GM12891 (cell line): ENCODE results near the gene ENOX1.

Experiments
- PAX5 ChIP-seq: IDR thresholded peaks from 2 replicates; pipeline ENCODE4 v1.6.1; 2011; ENCODE audit warnings: low read length, moderate library complexity, mild to moderate bottlenecking; ENCODE audit not compliant: insufficient read depth, severe bottlenecking
- POLR2A ChIP-seq: IDR thresholded peaks from 2 replicates; pipeline ENCODE4 v1.6.1; 2011; ENCODE audit warnings: low read depth, low read length, control low read depth
- POLR2AphosphoS5 ChIP-seq: IDR thresholded peaks from 2 replicates; pipeline ENCODE4 v1.6.1; 2011; ENCODE audit warnings: low read depth, low read length, control low read depth
- POU2F2 ChIP-seq: IDR thresholded peaks from 2 replicates; pipeline ENCODE4 v1.6.1; 2011; ENCODE audit warnings: low read depth, mild to moderate bottlenecking, control low read depth, low read length, moderate library complexity
- SPI1 ChIP-seq: IDR thresholded peaks from 2 replicates; pipeline ENCODE4 v1.6.1; 2011; ENCODE audit warnings: low read depth, low read length, control low read depth
- TAF1 ChIP-seq: IDR thresholded peaks from 2 replicates; pipeline ENCODE4 v1.6.1; 2011; ENCODE audit warnings: low read depth, low read length, control low read depth

DNA sequence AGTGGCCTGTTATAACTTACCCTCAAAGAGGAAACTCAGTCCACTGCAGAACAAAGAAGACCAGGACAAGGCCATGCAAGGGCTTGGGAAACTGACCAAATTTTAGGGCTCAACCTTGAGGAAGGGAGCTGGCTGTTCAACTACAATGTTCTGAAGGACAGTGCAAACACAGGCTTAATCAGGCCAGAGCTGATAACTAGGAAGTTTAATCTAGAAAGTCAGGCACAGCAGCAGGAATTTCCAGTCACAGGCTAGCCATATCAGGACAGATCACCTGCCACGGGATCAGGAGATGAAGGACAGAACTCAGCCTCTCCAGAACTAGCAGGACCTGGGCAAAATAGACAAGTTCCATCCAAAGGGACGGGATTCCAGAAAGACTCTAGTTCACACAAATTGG lies 89.4 kb downstream of the ENOX1 start:
- TF ChIP-seq POLR2A (no peak), TAF1 (no peak), POU2F2 (no peak), POLR2AphosphoS5 (no peak), SPI1 (no peak), PAX5 (no peak)
